ENCODE data around the gene SPATA46. TPM values are rescaled to one million over a fixed set of nuclear protein-coding genes. Genes with fewer than 3 reads are reported as not detected.

The SPATA46 gene
- total and polyA plus RNA-seq, 2 donors (not counting 3 experiments of a cell fraction or from before 2014, with no cell fraction given): not detected

DNA sequence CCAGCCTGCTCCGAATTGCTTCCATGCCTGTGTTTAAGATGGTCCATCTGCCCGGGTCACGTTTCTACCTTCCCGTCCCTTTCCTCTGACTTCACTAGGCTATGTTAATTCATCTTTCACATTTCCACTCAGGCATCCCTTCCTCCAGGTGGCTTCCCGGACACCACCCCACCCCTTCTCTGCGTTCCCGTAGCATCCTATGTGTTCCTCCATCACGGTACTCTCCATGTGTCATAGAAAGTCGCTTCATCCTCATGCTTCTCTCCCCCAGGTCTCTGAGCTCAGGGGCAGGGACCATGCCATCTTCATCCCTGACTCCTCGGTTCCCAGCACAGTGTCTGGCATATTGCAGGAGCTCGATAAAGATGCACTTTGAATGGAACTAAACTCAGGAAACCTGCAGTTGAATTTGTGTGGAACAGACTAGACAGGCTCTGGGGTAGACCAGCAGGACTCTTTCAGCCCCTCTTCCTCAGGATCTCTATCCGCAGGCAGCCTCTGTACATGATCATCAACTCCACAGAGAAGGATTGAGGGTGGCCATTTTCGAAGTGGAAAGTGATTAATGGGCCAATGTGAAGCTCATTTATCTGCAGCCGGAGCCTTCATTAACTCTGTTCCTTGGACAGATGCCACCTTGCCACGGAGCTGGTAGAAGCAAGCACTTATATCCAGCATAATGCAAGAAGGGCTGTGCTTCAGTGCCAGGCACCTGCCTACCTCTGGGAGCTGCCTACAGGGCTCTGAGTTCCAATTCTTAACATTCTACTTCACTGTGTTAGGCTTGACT, 13.9 kb upstream of the SPATA46 start:
- TF ChIP-seq CTCF (IDR thresholded peaks at IDR 0.05; ENCODE audit: extremely low read depth in 1 of 2, insufficient read depth in 1 of 2, low read depth in 1 of 2, low read length in 2 of 2) (no peak), POLR2A (IDR thresholded peaks at IDR 0.05; ENCODE audit: low read depth, low read length) (no peak), JUN (IDR thresholded peaks at IDR 0.05; ENCODE audit: borderline replicate concordance, insufficient read depth, insufficient read length, low read depth) (no peak), POLR2AphosphoS5 (IDR thresholded peaks at IDR 0.05; ENCODE audit: insufficient read depth, low read depth, low read length) (no peak), GATA2 (IDR thresholded peaks at IDR 0.05; ENCODE audit: insufficient read depth, insufficient read length, low read depth, low read length) (no peak), MYC (IDR thresholded peaks at IDR 0.05; ENCODE audit: low read depth, low read length) (no peak), EZH2 (IDR thresholded peaks at IDR 0.05; ENCODE audit: borderline replicate concordance, low read depth, low read length, severe bottlenecking) (no peak), FOS (IDR thresholded peaks at IDR 0.05; ENCODE audit: borderline replicate concordance, insufficient read depth, low read length) (no peak)
- TF ChIP-seq, protein P1, sequence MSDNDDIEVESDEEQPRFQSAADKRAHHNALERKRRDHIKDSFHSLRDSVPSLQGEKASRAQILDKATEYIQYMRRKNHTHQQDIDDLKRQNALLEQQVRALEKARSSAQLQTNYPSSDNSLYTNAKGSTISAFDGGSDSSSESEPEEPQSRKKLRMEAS (IDR thresholded peaks at IDR 0.05; ENCODE audit: insufficient read depth, insufficient read length): no peak
- Histone ChIP-seq H3K27ac (ENCODE audit: insufficient read depth, low read depth, low read length) (no peak overlapping the region), H3K4me2 (ENCODE audit: insufficient read depth, low read length) (no peak overlapping the region), H2AFZ (ENCODE audit: low read depth, low read length) (no peak overlapping the region), H3K9me3 (replicated peaks; ENCODE audit: control insufficient read depth, insufficient read depth, low read length) (no peaks in the 10 kb centered on the region), H3K9me1 (replicated peaks; ENCODE audit: control insufficient read depth, extremely low read depth, insufficient read depth, low read length) (no peaks in the 10 kb centered on the region), H3K4me3 (replicated peaks in 1 of 3; ENCODE audit: insufficient read depth in 1 of 3, low read depth in 1 of 3, low read length in 3 of 3) (no peak overlapping the region), H3K27me3 (ENCODE audit: control insufficient read depth in 2 of 2, insufficient read depth in 2 of 2, low read length in 2 of 2) (no peaks in the 10 kb centered on the region), H3K36me3 (ENCODE audit: control insufficient read depth in 2 of 2, extremely low read depth in 1 of 2, insufficient read depth in 2 of 2, low read length in 2 of 2) (no peaks in the 10 kb centered on the region), H3K4me1 (ENCODE audit: control insufficient read depth, extremely low read depth, insufficient read depth, low read length) (no peaks in the 10 kb centered on the region), H3K9ac (replicated peaks; ENCODE audit: extremely low read depth, insufficient read depth, low read length) (no peak overlapping the region), H3K79me2 (ENCODE audit: control insufficient read depth, insufficient read depth, low read length) (no peaks in the 10 kb centered on the region), H4K20me1 (replicated peaks; ENCODE audit: control insufficient read depth, extremely low read depth, insufficient read depth, low read length) (no peaks in the 10 kb centered on the region)
- ChIA-PET POLR2A (no interaction called here), CTCF (interaction anchor here (0.8 to 4.5 kb wide), 10 partner anchors 10 to 354 kb away, joined by 3 to 51 read pairs (median 4); partner anchors contain the start of gene NOS1AP)
- dilution Hi-C loops (cut with MboI; ENCODE audit: extremely low pct_ligation_motif_present, low sequenced_read_pairs): no loop called here
- no peak for FAIRE-seq
- BruUV-seq (replicated peaks): no TSS peak
- intact Hi-C loops (cut with micrococcal nuclease): loop anchor here (5.0 kb wide), 1 partner anchor 83 kb away; no protein-coding TSS in a partner anchor
- DNase-seq (ENCODE audit: low read depth, low spot score): no peak
